HG02981 (cell line): ENCODE results near the gene JOSD2.
A peak's percentile ranks its signal among the peaks of the same experiment; 100 is the strongest.
"Not testable (repeated sequence)": the region's sequence is repeated elsewhere in the genome, so short reads cannot be mapped to it uniquely, and the experiment has no call there.

Experiments
- ATAC-seq: cut with Tn5 transposase; IDR thresholded peaks from one replicate; pipeline ENCODE4 v1.9.1; 2021; ENCODE audit warnings: mild to moderate bottlenecking, moderate library complexity; ENCODE audit not compliant: unreplicated experiment

JOSD2 gene

DNA sequence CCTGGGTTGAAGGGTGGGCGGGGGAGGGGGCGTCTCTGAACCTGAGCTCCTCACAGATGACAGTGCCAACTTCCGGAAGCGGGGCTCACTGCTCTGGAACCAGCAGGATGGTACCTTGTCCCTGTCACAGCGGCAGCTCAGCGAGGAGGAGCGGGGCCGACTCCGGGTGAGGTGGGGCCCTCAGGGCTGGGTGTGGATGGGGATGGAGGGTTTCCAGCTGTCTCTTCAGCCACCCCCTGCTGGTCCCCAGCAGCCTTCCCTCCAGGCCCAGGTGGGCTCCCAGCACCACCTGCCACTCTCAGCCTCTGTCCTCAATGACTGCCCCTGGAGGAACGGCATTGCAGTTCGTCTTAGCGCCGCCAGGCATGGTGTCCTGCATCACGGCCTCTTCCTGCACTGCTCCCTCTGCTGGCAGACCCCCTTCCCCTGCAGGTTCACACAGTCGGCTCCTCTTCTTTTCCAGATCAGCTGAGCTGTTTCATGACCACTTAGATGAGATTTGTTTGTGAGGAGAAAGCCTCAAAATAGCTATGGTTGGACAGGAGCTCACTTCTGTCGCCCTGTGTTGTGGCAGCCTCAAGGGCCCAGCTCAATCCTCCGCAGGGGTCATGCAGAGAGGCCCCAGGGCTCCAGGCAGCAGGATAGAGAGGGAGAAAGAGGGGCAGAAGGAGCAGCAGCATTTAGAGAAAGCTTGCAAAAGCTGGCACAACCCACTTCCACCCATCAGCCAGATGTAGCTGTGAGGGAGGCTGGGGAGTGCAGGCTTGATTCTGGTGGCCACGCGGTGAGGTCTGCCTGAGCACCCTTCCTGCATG, 31.9 kb downstream of the JOSD2 start:
- no peak for ATAC-seq

DNA sequence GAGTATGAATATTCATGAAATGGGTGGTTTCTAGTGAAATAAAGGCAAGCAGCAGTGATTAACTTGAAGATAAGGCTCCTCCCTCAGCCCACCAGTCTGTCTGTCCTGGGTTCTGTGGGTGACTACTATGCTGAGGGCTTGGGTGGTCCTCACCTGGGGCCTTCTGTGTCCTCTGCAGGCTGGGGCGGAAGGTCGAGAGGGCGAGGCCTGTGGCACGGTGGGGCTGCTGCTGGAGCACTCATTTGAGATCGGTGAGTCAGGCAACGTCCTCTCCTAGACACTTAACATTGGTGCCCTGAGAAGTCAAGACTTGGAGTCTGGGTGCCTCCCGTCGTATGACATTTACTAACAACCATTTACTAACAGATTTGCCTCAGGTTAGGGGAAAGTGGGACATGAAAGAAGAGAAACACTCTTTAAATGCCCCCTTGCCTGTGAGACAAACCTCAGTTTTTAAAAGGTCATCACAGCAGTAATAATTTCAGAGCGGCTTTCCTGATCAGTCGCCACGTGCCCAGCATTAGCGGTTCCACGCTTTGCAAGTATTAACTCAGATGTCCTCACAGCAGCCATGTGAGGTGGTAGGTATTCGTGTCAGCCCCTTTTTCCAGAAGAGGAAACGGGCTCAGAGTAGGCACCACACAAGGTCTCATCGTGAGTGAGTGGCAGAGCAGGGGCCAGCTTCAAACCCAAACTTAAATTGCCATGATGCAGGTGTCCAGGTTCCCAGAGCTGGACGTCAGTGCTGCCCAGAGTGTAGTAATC, 33.1 kb downstream of the JOSD2 start:
- ATAC-seq: no peak

DNA sequence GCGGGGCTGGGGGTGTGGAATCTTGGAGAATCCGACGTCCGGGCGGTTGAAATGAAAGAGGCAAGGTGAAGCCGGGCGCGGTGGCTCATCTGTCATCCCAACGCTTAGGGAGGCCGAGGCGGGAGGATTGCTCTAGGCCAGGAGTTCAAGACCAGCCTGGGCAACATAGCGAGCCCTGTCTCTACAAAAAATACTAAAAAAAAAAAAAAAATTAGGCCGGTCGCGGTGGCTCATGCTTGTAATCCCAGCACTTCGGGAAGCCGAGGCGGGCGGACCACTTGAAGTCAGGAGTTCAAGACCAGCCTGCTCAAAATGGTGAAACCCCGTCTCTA, 34.1 kb downstream of the JOSD2 start:
- no peak for ATAC-seq

DNA sequence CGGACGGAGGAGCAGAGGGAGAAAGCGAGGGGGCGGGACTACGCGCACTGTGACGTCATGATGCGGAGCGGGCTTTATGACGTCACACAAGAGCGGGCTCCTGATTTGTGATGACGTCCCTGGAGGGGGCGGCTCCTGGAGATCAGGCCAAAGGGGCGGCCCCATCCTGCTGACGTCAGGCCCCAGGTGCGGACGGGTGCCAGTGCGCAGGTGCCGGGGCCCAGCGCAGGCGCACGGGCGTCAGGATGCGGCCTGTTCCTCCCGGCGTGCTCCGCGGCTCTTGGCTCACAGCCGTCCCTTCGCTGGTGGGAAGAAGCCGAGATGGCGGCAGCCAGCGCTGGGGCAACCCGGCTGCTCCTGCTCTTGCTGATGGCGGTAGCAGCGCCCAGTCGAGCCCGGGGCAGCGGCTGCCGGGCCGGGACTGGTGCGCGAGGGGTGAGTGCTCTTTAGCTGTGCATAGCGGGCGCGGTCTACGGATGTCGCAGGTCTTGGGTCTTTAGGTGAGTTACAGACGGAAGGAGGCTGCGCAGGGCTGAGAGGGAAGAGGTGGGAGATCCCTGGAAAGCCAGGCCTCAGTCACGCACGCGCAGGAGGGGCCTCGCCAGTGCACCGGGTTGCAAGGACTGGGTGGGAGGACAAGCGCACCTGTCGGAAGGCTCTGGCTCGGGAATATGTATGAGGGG, 34.6 kb downstream of the JOSD2 start, which contains the start of the genes EMC10 and GARIN5A:
EMC10 (plus strand) TSS at position 284 of the 683 bp plus-strand sequence; CDS start at position 322, 38 bp downstream.
GARIN5A (minus strand) TSS at position 625 of the 683 bp plus-strand sequence; CDS start at position 165, 460 bp downstream.
- peak; percentile 78 for ATAC-seq

DNA sequence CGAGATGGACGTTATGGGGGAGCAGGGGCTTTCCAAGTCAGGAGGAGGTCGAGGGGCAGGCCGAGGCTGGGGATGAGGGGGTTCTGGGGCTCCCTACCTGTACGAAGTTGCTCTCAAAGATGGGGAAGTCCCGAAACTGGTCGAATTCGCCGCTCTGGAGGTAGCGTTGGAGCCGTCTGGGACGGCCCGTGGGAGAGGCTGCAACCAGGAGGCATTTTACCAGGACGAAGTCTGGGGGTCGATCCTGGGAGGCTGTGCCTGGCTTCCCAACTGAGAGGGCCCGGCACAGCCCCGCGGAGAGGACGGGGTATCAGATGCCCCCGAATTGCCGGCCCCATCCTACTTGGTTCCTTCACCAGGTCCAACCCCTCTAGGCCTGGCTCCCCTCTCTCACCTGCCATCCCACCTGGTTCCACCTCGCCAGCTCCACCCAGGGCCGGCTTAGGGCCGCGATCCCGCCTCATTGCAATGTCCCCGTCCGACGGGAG, 35.2 kb downstream of the JOSD2 start:
- ATAC-seq: no peak

DNA sequence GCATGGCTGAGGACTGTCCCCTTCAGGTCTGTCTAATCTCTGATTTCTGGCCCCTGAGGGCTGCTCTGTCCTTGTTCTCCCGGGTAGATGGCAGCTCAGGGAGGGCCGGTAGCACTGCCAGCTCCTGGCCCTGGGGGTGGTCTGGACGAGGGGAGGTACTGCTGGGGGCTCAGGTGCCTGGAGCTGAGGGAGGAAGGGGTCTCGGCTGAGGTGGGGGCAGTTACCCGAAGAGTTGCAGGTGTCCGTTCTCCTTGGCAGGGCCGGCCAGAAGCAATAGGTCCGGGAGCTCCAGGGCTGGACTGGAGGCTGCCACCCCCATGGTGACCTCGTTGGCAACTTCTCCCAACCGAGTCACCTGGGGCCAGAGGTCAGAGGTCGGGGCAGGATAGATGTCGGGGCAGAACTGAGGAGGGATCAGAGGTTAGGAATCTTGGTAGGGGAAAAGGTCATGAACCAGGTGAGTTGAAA, 35.9 kb downstream of the JOSD2 start:
- no peak for ATAC-seq

DNA sequence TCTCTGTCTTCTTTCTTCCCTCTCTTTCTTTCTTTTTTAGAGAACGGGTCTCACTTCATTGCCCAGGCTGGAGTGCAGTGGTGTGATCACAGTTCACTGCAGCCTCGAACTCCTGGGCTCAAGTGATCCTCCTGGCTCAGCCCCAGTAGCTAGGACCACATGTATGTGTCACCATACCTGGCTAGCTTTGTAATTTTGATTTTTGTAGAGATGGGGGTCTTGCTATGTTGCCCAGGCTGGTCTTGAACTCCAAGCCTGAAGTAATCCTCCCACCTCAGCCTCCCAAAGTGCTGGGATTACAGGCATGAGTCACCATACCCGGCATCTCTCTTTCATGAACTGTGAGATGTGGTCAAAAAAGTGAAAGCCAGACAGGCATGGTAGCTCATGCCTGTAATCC, 37.7 kb downstream of the JOSD2 start:
- ATAC-seq: not testable (repeated sequence)

DNA sequence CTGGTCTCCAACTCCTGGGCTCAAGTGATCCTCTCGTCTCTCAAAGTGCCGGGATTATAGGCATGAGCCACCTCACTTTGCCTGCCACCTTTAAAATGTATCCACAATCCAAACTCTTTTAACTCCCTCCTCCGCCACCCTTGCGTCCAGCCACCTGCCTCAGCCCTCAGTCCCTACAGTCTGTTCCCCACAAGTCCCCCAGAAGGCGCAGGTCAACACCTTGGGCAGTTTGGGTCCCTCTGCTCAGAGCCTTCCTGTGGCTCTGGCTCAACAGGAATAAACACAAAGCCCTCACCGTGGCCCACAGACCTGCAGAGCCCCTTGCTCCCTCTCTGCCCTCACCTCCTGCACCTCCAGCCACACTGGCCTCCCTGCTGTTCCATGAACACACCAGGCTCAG, 42.2 kb downstream of the JOSD2 start:
- no peak for ATAC-seq

DNA sequence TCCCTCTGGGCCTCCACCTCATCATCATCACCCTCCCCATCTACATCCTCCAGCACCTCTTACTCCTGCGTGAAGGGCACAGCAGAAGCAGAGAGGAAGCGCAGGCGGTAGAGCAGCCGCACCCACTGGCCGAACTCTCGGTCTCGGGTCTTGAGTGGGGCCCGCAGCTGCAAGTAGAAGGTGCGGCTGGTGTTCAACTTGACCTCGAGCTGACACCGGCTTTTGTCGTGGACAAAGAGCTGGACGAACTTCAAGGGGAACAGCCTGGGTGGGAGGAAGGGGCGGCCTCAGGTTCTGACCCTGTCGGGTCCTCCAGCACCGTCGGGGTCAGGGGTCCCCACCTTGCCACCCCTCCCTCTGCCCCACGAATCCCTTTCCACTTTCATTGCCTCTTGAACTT, 43.4 kb downstream of the JOSD2 start:
- ATAC-seq: no peak

DNA sequence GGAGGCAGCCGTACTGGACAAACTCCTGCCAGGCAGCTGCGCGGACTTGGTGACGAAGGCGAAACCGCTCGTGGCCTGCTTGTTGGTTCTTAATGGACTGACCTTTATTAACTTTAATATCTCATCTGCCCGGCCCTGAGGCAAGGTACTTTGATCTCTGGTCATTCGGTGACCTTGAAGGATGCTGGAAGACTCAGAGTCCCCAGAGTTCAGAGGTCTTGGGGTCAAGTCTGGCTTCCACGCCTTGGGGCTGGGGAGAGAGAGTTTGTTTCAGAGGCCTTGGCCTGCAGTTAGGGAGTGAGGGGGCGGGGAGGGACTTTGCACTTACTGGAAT, 44.3 kb downstream of the JOSD2 start:
- no peak for ATAC-seq

DNA sequence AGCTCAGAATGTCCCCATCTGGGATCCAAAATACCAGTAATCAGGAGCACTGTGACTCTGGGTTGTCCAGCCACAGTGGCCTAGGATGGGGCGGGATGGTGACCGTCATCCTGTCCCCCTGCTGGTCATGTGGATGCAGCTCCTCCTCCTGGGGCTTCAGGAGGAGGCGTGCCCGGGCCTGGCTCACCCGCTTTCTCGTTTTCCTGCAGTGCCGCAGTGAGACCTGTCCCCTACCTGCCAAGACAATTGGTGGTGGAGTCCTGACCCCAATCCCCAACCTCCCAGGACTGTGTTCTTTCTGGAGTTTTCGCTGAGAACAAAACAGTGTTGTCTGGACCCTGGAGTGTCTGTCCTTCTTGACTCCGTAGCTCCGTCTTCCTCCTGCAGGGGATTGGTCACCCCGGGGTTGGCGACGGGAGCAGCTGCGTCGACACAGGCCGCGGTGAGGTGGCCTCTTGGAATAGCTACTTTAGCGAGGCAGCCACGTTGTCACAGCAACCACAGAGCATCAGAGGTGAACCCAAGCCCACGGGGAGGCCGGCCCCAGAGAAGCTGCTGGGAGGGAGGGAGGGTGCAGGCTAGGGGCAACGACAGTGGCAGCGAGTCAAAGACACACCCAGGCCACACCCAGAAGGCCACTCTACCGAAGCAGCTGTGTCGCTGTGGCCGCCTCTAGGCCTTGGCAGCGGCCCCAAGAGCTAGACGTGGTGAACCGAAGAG, 44.8 kb downstream of the JOSD2 start:
- ATAC-seq: no peak

DNA sequence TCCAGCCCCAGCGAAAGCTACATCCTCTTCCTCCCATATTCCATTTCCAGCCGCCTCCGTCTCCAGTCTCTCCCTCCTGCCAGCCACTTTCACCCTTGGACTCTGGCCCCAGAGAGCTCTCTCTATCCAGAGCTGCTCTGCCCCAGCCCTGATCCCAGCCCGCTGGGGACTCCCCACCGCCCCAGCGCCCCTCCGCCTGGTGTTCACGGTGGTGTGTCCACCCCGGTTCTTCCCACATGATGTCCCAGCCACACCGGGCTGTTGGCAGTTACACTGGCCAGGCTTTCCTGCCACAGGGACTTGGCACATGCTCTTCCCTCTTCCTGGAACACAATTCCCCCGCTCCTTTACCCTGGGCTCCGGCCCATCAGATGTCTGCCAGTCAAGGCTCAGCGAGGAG, 46.0 kb downstream of the JOSD2 start:
- ATAC-seq: no peak

DNA sequence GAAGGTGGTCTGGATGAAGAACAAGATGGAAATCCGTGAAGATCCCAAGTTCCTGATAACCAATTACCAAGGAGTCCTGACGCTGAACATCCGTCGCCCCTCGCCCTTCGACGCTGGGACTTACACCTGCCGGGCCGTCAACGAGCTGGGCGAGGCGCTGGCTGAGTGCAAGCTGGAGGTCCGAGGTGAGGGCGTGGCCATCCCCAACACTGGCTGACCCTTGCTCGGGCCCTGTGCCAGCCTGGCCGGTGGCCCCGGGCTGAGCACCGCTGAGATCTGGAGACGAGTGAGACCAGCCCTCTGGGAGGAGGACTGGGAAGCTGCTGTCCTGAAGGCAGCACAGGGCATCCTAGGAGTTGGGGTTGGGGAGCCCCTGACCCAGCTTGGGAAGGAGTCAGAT, 46.6 kb downstream of the JOSD2 start:
- no peak for ATAC-seq

DNA sequence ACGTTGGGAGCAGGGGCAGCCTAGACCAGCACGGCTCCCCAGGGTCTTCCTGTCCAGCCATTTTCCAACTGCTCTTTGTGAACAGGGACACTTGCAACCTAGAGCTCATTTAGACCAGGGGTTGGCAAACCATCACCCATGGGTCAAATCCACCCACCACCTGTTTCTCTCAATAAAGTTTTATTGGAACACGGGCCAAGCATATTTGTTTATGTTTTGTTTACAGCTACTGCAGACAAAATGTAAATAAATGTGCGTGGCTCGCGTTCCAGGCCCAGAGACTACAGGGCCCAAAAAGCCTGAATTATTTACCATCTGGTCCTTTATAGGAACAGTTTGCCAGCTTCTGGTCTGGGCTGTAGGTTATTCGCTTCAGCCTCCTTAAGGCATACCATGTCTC, 48.0 kb downstream of the JOSD2 start:
- ATAC-seq: no peak

DNA sequence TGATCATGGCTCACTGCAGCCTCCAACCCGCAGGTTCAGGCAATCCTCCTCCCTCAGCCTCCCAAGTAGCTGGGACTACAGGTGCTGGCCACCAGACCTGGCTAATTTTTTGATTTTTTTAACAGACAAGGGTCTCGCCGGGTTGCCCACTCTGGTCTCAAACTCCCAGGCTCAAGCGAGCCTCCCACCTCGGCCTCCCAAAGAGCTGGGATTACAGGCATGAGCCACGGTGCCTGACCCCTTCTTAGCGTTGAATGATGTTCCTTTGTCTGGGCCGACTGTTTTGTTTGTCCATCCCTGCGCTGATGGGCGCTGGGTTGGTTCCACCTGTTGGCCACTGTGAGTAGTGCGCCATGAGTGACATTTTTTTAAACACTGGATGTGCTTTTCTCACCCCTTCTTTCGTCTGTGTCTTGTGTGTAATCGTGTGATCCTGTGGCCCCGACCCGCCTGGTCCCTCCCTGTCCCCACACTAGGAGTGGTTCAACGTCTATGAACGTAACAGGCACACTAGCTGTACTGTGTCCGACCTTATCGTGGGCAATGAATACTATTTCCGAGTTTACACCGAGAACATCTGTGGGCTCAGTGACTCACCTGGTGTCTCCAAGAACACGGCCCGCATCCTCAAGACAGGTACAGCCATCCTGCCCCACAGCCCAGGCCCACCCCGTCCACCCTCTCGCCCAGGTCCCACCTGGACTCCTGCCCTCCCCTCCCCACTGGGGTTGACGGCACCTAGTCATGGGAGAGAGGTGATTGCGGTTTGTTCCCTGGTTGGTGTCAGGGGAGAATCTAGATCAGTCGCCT, 49.7 kb downstream of the JOSD2 start:
- peak; percentile 47 for ATAC-seq

DNA sequence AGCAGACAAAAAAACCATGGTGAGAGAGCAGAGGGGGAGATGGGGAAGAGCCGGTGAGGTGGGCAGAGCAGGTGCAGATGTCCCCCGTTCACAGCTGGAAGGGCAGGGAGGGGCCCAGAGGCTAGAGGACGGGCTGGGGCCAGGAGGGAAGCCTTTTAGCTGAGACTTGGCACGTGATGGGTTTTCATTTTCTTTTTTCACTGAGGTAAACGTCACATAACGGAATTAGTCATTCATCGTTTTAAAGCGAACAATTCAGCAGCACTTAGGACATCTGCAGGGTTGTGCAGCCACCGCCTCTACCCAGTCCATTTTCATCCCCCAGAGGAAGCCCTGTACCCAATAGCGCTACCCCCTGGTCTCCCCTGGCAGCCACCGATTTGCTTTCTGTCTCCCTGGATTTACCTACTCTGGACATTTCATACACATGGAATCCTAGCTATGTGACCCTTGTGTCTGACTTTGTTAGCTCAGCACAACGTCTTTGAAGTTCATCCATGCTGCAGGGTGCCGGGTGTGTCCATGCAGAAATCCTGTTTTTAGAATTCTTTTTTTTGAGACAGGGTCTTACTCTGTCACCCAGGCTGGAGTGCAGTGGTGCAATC, 50.7 kb downstream of the JOSD2 start:
- peak; percentile 63 for ATAC-seq

DNA sequence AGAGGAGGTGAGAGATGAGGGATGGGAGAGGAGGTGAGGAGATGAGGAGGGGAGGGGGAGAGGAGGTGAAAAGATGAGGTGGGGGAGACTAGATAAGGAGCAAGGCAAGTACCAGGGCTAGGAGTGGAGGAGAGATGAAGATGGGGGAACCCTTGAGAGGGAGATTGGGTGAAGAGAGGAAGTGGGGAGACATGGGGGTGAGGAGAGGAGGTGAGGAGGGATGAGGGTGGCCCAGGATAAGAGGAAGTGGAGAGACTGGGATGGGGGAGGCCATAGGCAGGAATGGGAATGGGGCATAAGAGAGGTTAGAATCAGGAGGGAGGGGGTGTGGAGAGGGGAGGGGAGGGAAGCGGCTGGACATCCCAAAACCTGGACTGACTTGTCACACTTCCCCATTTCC, 51.4 kb downstream of the JOSD2 start:
- no peak for ATAC-seq

DNA sequence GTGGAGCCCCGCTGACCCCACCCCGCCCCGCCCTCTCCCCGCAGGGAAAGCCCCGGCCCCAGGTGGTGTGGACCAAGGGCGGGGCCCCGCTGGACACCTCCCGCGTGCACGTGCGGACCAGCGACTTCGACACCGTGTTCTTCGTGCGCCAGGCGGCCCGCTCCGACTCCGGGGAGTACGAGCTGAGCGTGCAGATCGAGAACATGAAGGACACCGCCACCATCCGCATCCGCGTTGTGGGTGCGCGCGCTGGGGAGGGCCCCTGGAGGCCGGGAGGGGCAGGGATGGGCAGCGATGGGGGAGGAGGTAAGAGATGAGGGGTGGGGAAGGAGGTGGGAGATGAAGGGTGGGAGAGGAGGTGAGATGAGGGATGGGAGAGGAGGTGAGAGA, 51.9 kb downstream of the JOSD2 start:
- no peak for ATAC-seq

DNA sequence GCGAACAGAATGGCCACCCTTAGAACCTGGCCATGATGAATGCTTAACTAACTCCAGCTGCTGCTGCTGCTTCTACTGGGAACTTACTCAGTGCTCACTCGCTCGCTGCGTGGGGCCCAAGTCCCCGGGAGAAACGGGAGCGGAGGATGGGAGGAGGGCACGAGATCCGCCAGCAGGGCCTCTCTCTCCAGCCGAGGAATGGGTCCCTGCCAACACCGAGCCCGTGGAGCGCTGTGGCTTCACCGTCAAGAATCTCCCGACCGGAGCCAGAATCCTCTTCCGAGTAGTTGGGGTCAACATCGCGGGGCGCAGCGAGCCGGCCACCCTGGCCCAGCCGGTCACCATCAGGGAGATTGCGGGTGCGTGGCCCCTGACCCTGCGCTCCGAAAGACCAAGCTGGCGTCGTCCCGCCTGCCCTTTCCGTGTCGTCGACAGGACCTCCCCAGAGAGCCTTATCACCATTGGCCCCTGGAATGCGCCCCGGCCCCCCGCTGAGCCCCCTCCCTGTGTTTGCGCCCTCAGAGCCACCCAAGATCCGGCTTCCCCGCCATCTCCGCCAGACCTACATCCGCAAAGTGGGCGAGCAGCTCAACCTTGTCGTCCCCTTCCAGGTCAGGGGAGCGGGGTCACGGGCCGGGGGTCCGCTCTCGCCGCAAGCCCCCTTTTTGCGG, 52.5 kb downstream of the JOSD2 start:
- ATAC-seq: no peak
